Fibroblast of mammary gland (primary cell): ENCODE data around the gene WNT11.
A peak's percentile ranks its signal among the peaks of the same experiment; 100 is the strongest.

Source experiments
- DNase-seq: peaks from one replicate; pipeline ENCODE4 v3.0.0-alpha.2; 2010; ENCODE audit warnings: low read depth
- H3K4me3 ChIP-seq: 2 replicates; pipeline ENCODE4 v1.5.1; 2011; ENCODE audit warnings: low read depth, mild to moderate bottlenecking, low read length, moderate library complexity; ENCODE audit not compliant: control insufficient read depth
- TF ChIP-seq, protein P1 (sequence below): conservative IDR thresholded peaks from 2 replicates; pipeline ENCODE4 v1.5.1; 2011; ENCODE audit warnings: low read depth, low read length, inconsistent platforms; ENCODE audit not compliant: control insufficient read depth, insufficient read depth

Gene WNT11

DNA sequence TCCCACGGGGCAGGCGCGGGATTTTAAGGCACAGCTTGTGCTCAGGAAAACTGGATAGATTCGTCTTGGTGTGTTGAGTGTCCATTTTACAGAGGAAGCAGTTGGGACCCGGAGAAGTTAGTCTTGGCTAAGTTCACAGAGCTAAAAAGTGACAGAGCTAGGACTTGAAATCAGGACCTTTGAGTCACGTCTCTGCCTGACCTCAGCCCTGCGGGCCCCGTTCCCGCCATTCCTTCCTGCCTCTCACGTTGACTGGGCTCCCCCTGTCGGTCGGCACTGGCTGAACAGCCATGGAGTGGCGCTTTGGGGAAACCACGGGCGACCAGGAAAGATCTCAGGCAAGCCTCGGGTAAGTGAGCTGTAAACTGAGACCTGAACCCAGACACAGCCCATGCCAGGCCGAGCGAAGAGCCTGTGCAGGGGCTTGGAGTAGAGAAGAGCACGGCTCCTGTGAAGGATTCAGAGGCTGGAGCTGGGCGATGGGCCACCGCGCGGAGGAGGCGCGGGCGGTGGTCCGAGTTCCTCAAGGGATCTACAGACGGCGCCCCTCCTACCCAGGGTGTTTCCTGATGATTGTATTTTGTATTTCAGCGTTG lies 54.1 kb downstream of the WNT11 start:
- TF ChIP-seq, protein P1, sequence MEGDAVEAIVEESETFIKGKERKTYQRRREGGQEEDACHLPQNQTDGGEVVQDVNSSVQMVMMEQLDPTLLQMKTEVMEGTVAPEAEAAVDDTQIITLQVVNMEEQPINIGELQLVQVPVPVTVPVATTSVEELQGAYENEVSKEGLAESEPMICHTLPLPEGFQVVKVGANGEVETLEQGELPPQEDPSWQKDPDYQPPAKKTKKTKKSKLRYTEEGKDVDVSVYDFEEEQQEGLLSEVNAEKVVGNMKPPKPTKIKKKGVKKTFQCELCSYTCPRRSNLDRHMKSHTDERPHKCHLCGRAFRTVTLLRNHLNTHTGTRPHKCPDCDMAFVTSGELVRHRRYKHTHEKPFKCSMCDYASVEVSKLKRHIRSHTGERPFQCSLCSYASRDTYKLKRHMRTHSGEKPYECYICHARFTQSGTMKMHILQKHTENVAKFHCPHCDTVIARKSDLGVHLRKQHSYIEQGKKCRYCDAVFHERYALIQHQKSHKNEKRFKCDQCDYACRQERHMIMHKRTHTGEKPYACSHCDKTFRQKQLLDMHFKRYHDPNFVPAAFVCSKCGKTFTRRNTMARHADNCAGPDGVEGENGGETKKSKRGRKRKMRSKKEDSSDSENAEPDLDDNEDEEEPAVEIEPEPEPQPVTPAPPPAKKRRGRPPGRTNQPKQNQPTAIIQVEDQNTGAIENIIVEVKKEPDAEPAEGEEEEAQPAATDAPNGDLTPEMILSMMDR, result peak; percentile 97
- peak overlapping the region; percentile 51 for H3K4me3 ChIP-seq
- DNase-seq, result peak; percentile 84

DNA sequence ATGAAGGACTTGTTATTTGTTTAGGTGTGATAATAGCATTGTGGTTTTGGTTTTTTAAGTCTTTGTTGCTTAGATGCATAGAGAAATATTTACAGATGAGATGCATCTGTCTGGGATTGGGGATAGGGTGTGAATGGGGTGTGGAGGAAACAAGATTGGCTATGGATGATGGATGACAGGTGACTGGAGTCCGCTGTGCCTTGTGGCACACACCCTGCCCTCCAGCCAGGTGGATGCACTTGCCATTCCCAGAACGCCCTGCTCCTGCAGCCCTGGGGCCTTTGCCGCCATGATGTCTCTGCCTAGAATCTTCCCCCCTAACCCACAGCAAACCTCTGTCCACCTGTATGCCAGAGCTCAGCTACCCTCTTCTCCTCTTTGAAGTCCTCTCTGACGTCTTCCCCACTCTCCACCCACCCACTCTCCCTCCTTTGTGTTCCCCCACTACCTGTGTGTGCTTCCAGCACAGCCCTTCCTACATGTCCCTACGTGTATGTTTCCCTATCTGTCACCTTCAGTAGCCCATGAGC lies 54.7 kb downstream of the WNT11 start:
- TF ChIP-seq, protein P1, result no peak
- DNase-seq, result no peak
- H3K4me3 ChIP-seq, result no peak overlapping the region

DNA sequence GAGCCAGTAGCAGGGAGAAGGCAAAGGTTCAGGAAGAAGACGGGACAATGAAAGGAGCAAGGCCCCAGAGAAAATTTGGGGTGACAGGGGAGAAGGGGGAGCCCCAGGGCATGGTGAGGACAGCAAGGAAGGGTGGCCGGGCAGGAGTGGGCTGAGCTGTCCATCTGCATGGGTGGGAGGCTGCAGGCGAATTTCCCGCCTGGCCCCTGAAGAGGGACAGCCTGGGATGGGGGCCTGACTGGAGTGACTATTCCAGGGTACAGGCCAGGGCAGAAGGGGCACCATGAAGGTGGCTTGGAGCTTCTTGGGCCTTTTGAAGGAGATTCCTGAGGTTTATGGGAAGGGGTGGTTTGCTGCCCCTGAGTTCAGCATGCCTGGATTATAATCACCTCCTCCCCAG lies 56.2 kb downstream of the WNT11 start:
- DNase-seq, result no peak
- TF ChIP-seq, protein P1, result no peak

DNA sequence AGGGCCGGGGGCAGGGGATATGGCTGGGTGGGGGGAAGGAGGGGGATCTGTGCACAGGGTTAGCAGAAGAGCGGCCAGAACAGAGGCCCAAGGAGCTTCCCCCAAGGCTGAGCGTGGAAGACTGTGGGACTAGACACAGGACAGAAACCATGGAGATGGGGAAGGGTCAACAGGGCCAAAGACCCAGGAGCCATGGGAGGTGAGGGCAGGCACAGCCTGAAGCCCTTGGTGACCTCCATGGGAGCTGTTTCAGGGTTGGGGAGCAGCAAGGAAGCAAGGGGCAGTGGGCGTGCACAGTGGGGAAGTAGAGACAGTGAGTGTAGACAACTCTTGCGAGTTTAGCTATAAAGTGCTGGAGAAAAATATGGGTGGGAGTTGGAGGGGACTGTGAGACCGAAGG lies 56.6 kb downstream of the WNT11 start:
- TF ChIP-seq, protein P1, result no peak
- H3K4me3 ChIP-seq, result no peak overlapping the region
- DNase-seq, result no peak

More for the DNA sequence above, 56.2 kb downstream of the WNT11 start:
- no peak overlapping the region for H3K4me3 ChIP-seq

DNA sequence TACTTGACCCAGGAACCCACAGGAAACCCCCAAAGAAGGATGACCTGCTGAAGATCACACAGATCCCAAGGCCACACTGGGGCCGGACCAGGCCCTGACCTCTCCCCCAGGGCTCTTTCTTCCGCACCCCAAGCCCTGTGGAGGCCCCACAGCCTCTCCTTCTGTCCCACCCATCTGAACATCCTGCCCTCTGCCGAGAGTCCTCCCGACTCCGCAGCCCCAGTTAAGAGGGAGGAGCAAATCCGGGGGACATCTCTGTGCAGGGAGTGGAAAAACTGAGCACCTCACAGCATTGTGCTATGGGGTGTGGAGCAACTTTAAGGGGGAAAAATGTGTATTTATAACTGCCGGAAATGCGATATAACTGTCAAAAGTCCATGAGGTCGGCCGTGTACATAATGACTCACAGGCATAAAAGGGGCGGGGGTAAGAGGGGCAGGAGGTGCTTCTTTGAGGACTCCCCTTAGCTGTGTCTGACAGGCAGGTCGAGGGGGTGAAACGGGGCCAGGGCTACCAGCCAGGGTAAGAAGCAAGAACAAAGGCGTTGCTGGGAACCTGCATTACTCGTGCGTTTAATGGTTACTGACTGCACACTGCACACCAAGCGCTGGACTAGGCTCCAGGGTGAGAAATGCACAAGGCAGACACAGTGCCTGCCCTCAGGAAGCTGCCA lies 57.2 kb downstream of the WNT11 start:
- TF ChIP-seq, protein P1, result no peak
- no peak overlapping the region for H3K4me3 ChIP-seq
- DNase-seq, result no peak

DNA sequence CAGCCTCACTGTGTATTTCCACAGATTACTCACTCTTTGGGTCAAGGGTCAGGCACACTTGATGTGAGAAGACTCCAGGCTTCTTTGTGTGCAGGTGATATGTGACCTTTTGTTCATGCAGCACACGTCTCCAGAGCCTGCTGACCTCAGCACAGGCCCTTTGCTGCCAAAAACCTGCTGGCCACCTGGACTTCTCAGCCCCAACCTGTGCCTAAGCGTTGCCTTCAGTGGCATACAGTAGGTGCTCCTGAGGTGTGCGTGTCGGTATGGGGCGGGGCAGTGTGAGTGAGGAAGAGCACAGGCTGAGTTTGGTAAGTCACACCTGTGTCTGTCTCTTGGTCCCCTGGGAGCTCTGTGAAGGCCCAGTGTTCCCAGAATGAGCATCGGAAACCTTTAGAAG lies 58.1 kb downstream of the WNT11 start:
- no peak for DNase-seq
- H3K4me3 ChIP-seq, result no peak overlapping the region
- TF ChIP-seq, protein P1, result no peak
